NT2/D1 (cell line): Measurements from ENCODE around the gene BTRC.
"Not testable (repeated sequence)": the region's sequence is repeated elsewhere in the genome, so short reads cannot be mapped to it uniquely, and the experiment has no call there.

ENCODE experiments used
- SUZ12 ChIP-seq: IDR thresholded peaks from 2 replicates; pipeline ENCODE4 v1.6.1; 2011; ENCODE audit not compliant: insufficient read length, insufficient read depth; ENCODE audit errors: extremely low read depth
- YY1 ChIP-seq: IDR thresholded peaks from 2 replicates; pipeline ENCODE4 v1.6.1; 2011; ENCODE audit not compliant: insufficient read length, insufficient read depth
- ZNF274 ChIP-seq: IDR thresholded peaks from 2 replicates; pipeline ENCODE4 v1.6.1; 2011; ENCODE audit warnings: mild to moderate bottlenecking, low read depth, low read length

DNA sequence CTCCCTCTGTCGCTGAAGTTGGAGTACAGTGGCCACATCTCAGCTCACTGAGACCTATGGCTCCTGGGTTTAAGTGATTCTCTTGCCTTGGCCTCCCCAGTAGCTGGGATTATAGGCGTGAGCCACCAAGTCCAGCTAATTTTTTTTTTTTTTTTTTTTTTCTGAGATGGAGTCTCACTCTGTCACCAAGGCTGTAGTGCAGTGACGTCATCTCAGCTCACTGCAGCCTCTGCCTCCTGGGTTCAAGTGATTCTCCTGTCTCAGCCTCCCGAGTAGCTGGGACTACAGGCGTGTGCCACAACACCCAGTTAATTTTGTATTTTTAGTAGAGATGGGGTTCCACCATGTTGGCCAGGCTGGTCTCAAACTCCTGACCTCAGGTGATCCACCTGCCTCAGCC lies 19.7 kb upstream of the BTRC start:
- TF ChIP-seq YY1, ZNF274, SUZ12: not testable (repeated sequence)
